Measurements from ENCODE around the gene LAMA3. TPM values are rescaled to one million over a fixed set of nuclear protein-coding genes. Genes with fewer than 3 reads are reported as not detected.
A peak's percentile ranks its signal among the peaks of the same experiment; 100 is the strongest.

Gene LAMA3
- total RNA-seq, 3 donors from 2014 or later (not counting 1 experiment from before 2014, with no cell fraction given) = not detected

DNA sequence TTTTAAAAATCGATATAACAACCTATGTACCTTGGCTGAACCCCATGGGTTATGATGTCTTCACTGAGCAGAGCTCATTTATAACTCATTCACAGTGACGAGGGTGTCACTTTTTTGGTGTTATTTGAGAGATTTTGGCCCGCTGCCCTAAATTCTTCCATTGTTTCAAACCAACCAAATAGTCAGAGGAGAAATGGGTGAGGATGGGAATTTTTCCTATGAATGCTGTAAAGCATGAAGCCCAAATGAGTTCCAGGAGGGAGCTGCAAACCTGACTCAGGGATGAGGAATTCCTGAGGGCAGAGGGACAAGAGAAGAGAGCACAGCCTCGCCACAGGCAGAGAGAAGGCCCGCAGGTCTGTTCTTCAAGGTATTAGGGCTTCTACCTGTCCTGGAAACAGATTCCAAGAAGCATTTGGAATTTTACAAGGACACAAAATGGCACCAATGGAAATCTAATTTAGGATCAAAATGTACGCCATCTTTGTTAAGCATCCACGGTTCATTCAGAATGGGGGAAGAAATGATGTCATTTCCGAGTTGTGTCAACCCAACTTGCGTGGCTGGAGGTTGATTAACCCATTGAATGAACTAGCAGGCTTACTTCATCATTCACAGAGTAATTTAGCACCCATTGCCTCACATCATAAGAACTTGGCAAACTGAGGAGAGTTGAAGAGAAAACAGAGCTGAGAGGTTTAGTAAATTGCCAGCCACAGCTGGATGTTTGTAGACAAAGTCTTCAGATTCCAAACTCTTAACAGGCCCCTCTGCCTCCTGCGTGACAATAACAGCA, 133.5 kb downstream of the LAMA3 start:
- WGBS (ENCODE audit: insufficient coverage) = 79% methylated on average over 10 of the region's 10 CpGs
- TF ChIP-seq CTCF (IDR thresholded peaks at IDR 0.05) = no peak
- Mint-ChIP-seq H3K9me3 (no peaks in the 10 kb centered on the region), H3K36me3 (no peaks in the 10 kb centered on the region), H3K27me3 (ENCODE audit: low read depth in 2 of 2) (peaks cover 15 to 34% of the 10 kb centered on the region in 2 donors), H3K4me3 (no peak overlapping the region), H3K4me1 (no peaks in the 10 kb centered on the region), H3K27ac (no peak overlapping the region)
- H3K27me3 ChIP-seq (ENCODE audit: control insufficient read depth, insufficient read depth, low read length) = no peaks in the 10 kb centered on the region
- intact Hi-C loops (cut with micrococcal nuclease) = no loop called here
- no peaks in the 10 kb centered on the region for H3K4me1 ChIP-seq (ENCODE audit: control insufficient read depth, insufficient read depth, low read length)
- no peak for DNase-seq
- no peak overlapping the region for H3K27ac ChIP-seq (ENCODE audit: low read length)
- no peaks in the 10 kb centered on the region for H3K36me3 ChIP-seq (ENCODE audit: control insufficient read depth, insufficient read depth, low read length)
- H3K9me3 ChIP-seq (ENCODE audit: control insufficient read depth, insufficient read depth, low read length) = no peaks in the 10 kb centered on the region
- no peak overlapping the region for H3K4me3 ChIP-seq (ENCODE audit: low read length)
- no peak for ATAC-seq

GRCh38 chr18:23824240-23824639, 135.0 kb downstream of the LAMA3 start:
- intact Hi-C loops (cut with micrococcal nuclease) = no loop called here
- H3K9me3 Mint-ChIP-seq = no peaks in the 10 kb centered on the region
- no peak overlapping the region for H3K4me3 Mint-ChIP-seq
- no peaks in the 10 kb centered on the region for H3K4me1 ChIP-seq (ENCODE audit: control insufficient read depth, insufficient read depth, low read length)
- H3K27me3 Mint-ChIP-seq (ENCODE audit: low read depth in 2 of 2) = peaks cover 12 to 28% of the 10 kb centered on the region in 2 donors
- H3K36me3 ChIP-seq (ENCODE audit: control insufficient read depth, insufficient read depth, low read length) = no peaks in the 10 kb centered on the region
- peak; percentile 25 for TF ChIP-seq CTCF (IDR thresholded peaks at IDR 0.05)
- no peaks in the 10 kb centered on the region for H3K36me3 Mint-ChIP-seq
- 89% methylated on average over 1 of the region's 2 CpGs for WGBS (ENCODE audit: insufficient coverage)
- DNase-seq = peak in 1 of 2 donors; percentile 38
- no peaks in the 10 kb centered on the region for H3K27me3 ChIP-seq (ENCODE audit: control insufficient read depth, insufficient read depth, low read length)
- no peak overlapping the region for H3K4me3 ChIP-seq (ENCODE audit: low read length)
- no peaks in the 10 kb centered on the region for H3K9me3 ChIP-seq (ENCODE audit: control insufficient read depth, insufficient read depth, low read length)
- no peak for ATAC-seq
- peaks cover 6 to 8% of the 10 kb centered on the region in 2 donors for H3K4me1 Mint-ChIP-seq
- no peak overlapping the region for H3K27ac Mint-ChIP-seq
- H3K27ac ChIP-seq (ENCODE audit: low read length) = no peak overlapping the region

- H3K4me3 Mint-ChIP-seq = no peak overlapping the region
- H3K4me1 ChIP-seq (ENCODE audit: control insufficient read depth, insufficient read depth, low read length) = no peaks in the 10 kb centered on the region
- H3K9me3 Mint-ChIP-seq = no peaks in the 10 kb centered on the region
- peaks cover 6 to 8% of the 10 kb centered on the region in 2 donors for H3K4me1 Mint-ChIP-seq
- intact Hi-C loops (cut with micrococcal nuclease) = loop anchor here (5.0 kb wide), 2 partner anchors 38 to 193 kb away; no protein-coding TSS in a partner anchor
- DNase-seq = no peak
- H3K27me3 ChIP-seq (ENCODE audit: control insufficient read depth, insufficient read depth, low read length) = no peaks in the 10 kb centered on the region
- H3K27ac ChIP-seq (ENCODE audit: low read length) = no peak overlapping the region
- no peak for TF ChIP-seq CTCF (IDR thresholded peaks at IDR 0.05)
- 100% methylated on average over 1 of the region's 1 CpG for WGBS (ENCODE audit: insufficient coverage)
- H3K36me3 Mint-ChIP-seq = no peaks in the 10 kb centered on the region
- no peak overlapping the region for H3K27ac Mint-ChIP-seq
- no peak for ATAC-seq
- no peak overlapping the region for H3K4me3 ChIP-seq (ENCODE audit: low read length)
- no peaks in the 10 kb centered on the region for H3K9me3 ChIP-seq (ENCODE audit: control insufficient read depth, insufficient read depth, low read length)
- no peaks in the 10 kb centered on the region for H3K36me3 ChIP-seq (ENCODE audit: control insufficient read depth, insufficient read depth, low read length)
- peaks cover 12 to 25% of the 10 kb centered on the region in 2 donors for H3K27me3 Mint-ChIP-seq (ENCODE audit: low read depth in 2 of 2)
These were observed 135.4 kb downstream of the LAMA3 start for GRCh38 chr18:23824669-23825068.

Measured in natural killer cell (primary cell).